Dermis lymphatic vessel endothelial cell (primary cell): ENCODE measurements around the gene LRRTM4. TPM values are rescaled to one million over a fixed set of nuclear protein-coding genes. Genes with fewer than 3 reads are reported as not detected.

Source experiments
- total RNA-seq: library from RNA; depleted of rRNA; stranded (reverse); fragments of >200 nt; gene quantifications from 2 replicates; pipeline ENCODE4 v1.2.1, GENCODE V29; 2014

The LRRTM4 gene
- not detected in 2 replicates for total RNA-seq

GRCh38 chr2:77521931-77522470 lies at the start of gene LRRTM4:
Gene LRRTM4, minus strand, starts transcription at chr2:77522376.

